Neural progenitor cell (in vitro differentiated cells): Measurements from ENCODE around the gene WDSUB1.

Source experiments
- CTCF ChIP-seq: fragments of 200-600 bp; sonication (generic); IDR thresholded peaks from 2 replicates; pipeline ENCODE4 v1.5.1; 2017; ENCODE audit warnings: antibody characterized with exemption, mild to moderate bottlenecking
- EZH2 ChIP-seq: fragments of 200-600 bp; sonication (generic); IDR thresholded peaks from 2 replicates; pipeline ENCODE4 v1.6.1; 2017; ENCODE audit warnings: antibody characterized with exemption, mild to moderate bottlenecking, moderate library complexity
- EZH2phosphoT487 ChIP-seq: fragments of 200-600 bp; sonication (generic); IDR thresholded peaks from 2 replicates; pipeline ENCODE4 v1.6.1; 2017; ENCODE audit warnings: antibody characterized with exemption

GRCh38 chr2:159195697-159196096 lies 90.8 kb downstream of the WDSUB1 start:
- TF ChIP-seq CTCF, result no peak
- no peak for TF ChIP-seq EZH2
- TF ChIP-seq EZH2phosphoT487, result no peak
